H9 (cell line): Measurements from ENCODE around the gene PAIP2. TPM values are rescaled to one million over a fixed set of nuclear protein-coding genes. Genes with fewer than 3 reads are reported as not detected.

ENCODE experiments used
- DNase-seq: peaks from one replicate; pipeline ENCODE4 v3.0.0-alpha.2; 2017
- H2AFZ ChIP-seq: one replicate; pipeline ENCODE4 v1.6.1; 2013; ENCODE audit warnings: mild to moderate bottlenecking, low read length, control low read depth, moderate library complexity
- H2AK5ac ChIP-seq: 2 replicates; pipeline ENCODE4 v1.6.1; 2013; ENCODE audit warnings: low read length, control low read depth, mixed read lengths; ENCODE audit not compliant: insufficient read length
- H2BK120ac ChIP-seq: one replicate; pipeline ENCODE4 v1.6.1; 2013; ENCODE audit warnings: low read depth, mild to moderate bottlenecking, low read length, control low read depth, inconsistent platforms; ENCODE audit not compliant: poor library complexity, severe bottlenecking
- H2BK12ac ChIP-seq: 2 replicates; pipeline ENCODE4 v1.6.1; 2013; ENCODE audit warnings: low read length, control low read depth, mixed read lengths, low read depth; ENCODE audit not compliant: insufficient read length
- H2BK15ac ChIP-seq: 2 replicates; pipeline ENCODE4 v1.6.1; 2013; ENCODE audit warnings: low read depth, low read length, control low read depth
- H2BK20ac ChIP-seq: one replicate; pipeline ENCODE4 v1.6.1; 2013; ENCODE audit warnings: low read depth, mild to moderate bottlenecking, low read length, control low read depth, inconsistent platforms; ENCODE audit not compliant: poor library complexity, severe bottlenecking
- H2BK5ac ChIP-seq: 2 replicates; pipeline ENCODE4 v1.6.1; 2013; ENCODE audit warnings: low read length, control low read depth, mixed read lengths; ENCODE audit not compliant: insufficient read length
- H3K14ac ChIP-seq: 2 replicates; pipeline ENCODE4 v1.6.1; 2013; ENCODE audit warnings: low read length, control low read depth; ENCODE audit not compliant: insufficient read depth
- H3K18ac ChIP-seq: 2 replicates; pipeline ENCODE4 v1.6.1; 2013; ENCODE audit warnings: low read depth, mild to moderate bottlenecking, mixed read lengths, low read length, control low read depth; ENCODE audit not compliant: insufficient read length
- H3K23ac ChIP-seq: 2 replicates; pipeline ENCODE4 v1.6.1; 2013; ENCODE audit warnings: low read length, control low read depth, mixed read lengths, low read depth; ENCODE audit not compliant: insufficient read length
- H3K23me2 ChIP-seq: 2 replicates; pipeline ENCODE4 v1.6.1; 2013; ENCODE audit warnings: low read depth, mild to moderate bottlenecking, mixed read lengths, low read length, control low read depth; ENCODE audit not compliant: insufficient read length, poor library complexity, severe bottlenecking
- H3K27ac ChIP-seq: 2 replicates; pipeline ENCODE4 v1.5.1; 2013; ENCODE audit warnings: low read length, control low read depth, mixed read lengths, low read depth; ENCODE audit not compliant: insufficient read length
- H3K27me3 ChIP-seq: 2 replicates; pipeline ENCODE4 v1.6.1; 2013; ENCODE audit warnings: low read length, control low read depth, inconsistent platforms; ENCODE audit not compliant: insufficient read depth
- H3K4ac ChIP-seq: 2 replicates; pipeline ENCODE4 v1.6.1; 2013; ENCODE audit warnings: low read depth, mild to moderate bottlenecking, control low read depth, inconsistent platforms, low read length, moderate library complexity
- H3K4me1 ChIP-seq: 2 replicates; pipeline ENCODE4 v1.6.1; 2013; ENCODE audit warnings: low read length, control low read depth, inconsistent platforms; ENCODE audit not compliant: insufficient read depth
- H3K4me2 ChIP-seq: 2 replicates; pipeline ENCODE4 v1.6.1; 2013; ENCODE audit warnings: low read length, control low read depth, mixed read lengths; ENCODE audit not compliant: insufficient read length, insufficient read depth
- H3K56ac ChIP-seq: 2 replicates; pipeline ENCODE4 v1.6.1; 2013; ENCODE audit warnings: low read depth, mild to moderate bottlenecking, mixed read lengths, low read length, control low read depth; ENCODE audit not compliant: insufficient read length
- H3K79me1 ChIP-seq: 2 replicates; pipeline ENCODE4 v1.6.1; 2013; ENCODE audit warnings: low read depth, mild to moderate bottlenecking, moderate library complexity, low read length, control low read depth, inconsistent platforms; ENCODE audit not compliant: insufficient read depth, poor library complexity, severe bottlenecking
- H3K79me2 ChIP-seq: 2 replicates; pipeline ENCODE4 v1.6.1; 2013; ENCODE audit warnings: low read length, control low read depth, inconsistent platforms; ENCODE audit not compliant: insufficient read depth
- H3K9ac ChIP-seq: 2 replicates; pipeline ENCODE4 v1.6.1; 2013; ENCODE audit warnings: low read length, control low read depth, mixed read lengths; ENCODE audit not compliant: insufficient read length; ENCODE audit errors: extremely low read depth
- H3K9me3 ChIP-seq: one replicate; pipeline ENCODE4 v1.6.1; 2013; ENCODE audit warnings: low read depth, low read length, inconsistent platforms; ENCODE audit not compliant: control insufficient read depth
- H3T11ph ChIP-seq: one replicate; pipeline ENCODE4 v1.6.1; 2013; ENCODE audit warnings: mild to moderate bottlenecking, low read length, control low read depth, inconsistent platforms
- H4K20me1 ChIP-seq: one replicate; pipeline ENCODE4 v1.6.1; 2013; ENCODE audit not compliant: control insufficient read depth, insufficient read length, insufficient read depth
- H4K5ac ChIP-seq: 2 replicates; pipeline ENCODE4 v1.6.1; 2013; ENCODE audit warnings: low read depth, mild to moderate bottlenecking, mixed read lengths, low read length, control low read depth; ENCODE audit not compliant: insufficient read length
- H4K8ac ChIP-seq: replicated peaks from 2 replicates; pipeline ENCODE4 v1.6.1; 2013; ENCODE audit warnings: low read length, control low read depth, mixed read lengths, low read depth; ENCODE audit not compliant: insufficient read length
- H4K91ac ChIP-seq: 2 replicates; pipeline ENCODE4 v1.6.1; 2013; ENCODE audit warnings: low read depth, mild to moderate bottlenecking, moderate library complexity, mixed read lengths, low read length, control low read depth; ENCODE audit not compliant: insufficient read length
- H3K27ac Mint-ChIP-seq, 3 experiments: 2 replicates in 2 of 3; 3 replicates in 1 of 3; pipeline ENCODE4 v1.8.0; 2020 to 2021; ENCODE audit warnings: mixed read lengths in 3 of 3, mild to moderate bottlenecking in 1 of 3, moderate library complexity in 1 of 3
- H3K27me3 Mint-ChIP-seq: 2 replicates; pipeline ENCODE4 v1.8.0; 2021; ENCODE audit warnings: low read depth, mild to moderate bottlenecking, moderate library complexity, mixed read lengths
- H3K36me3 Mint-ChIP-seq, 3 experiments: 2 replicates in 2 of 3; 3 replicates in 1 of 3; pipeline ENCODE4 v1.8.0; 2020 to 2021; ENCODE audit warnings: low read depth in 3 of 3, mixed read lengths in 3 of 3; ENCODE audit not compliant: insufficient read depth in 1 of 3
- H3K4me1 Mint-ChIP-seq, 2 experiments: 2 replicates each; pipeline ENCODE4 v1.8.0; 2020; ENCODE audit warnings: mixed read lengths in 2 of 2
- H3K4me3 Mint-ChIP-seq, 2 experiments: 2 replicates in 1 of 2; 3 replicates in 1 of 2; pipeline ENCODE4 v1.8.0; 2020 to 2021; ENCODE audit warnings: mild to moderate bottlenecking in 2 of 2, mixed read lengths in 2 of 2, moderate library complexity in 1 of 2
- H3K9me3 Mint-ChIP-seq, 2 experiments: 2 replicates in 1 of 2; 3 replicates in 1 of 2; pipeline ENCODE4 v1.8.0; 2020; ENCODE audit warnings: mild to moderate bottlenecking in 2 of 2, mixed read lengths in 2 of 2, moderate library complexity in 1 of 2
- CTCF ChIP-seq: fragments of 200-600 bp; sonication (generic); conservative IDR thresholded peaks from 3 replicates; pipeline ENCODE4 v1.8.0; 2021; ENCODE audit warnings: antibody characterized with exemption, mild to moderate bottlenecking
- WGBS: extraction: QIAGEN DNeasy Blood & Tissue Kit; methylation state at CpG from one replicate; pipeline ENCODE4 v1.1.7; 2013; ENCODE audit warnings: missing lambda C conversion rate, low lambda C conversion rate, mixed read lengths; ENCODE audit not compliant: insufficient read length; ENCODE audit errors: extremely low coverage; 5-methylcytosine and 5-hydroxymethylcytosine counted together
- total RNA-seq: library from RNA; stranded (reverse); gene quantifications from 2 replicates; pipeline ENCODE4 v1.2.1, GENCODE V29; 2021

The PAIP2 gene
- total RNA-seq, 1 experiment from 2014 or later: 121 TPM

GRCh38 chr5:139403418-139403786 is 61.7 kb downstream of the PAIP2 start:
- no peak overlapping the region for H4K8ac ChIP-seq
- H2BK20ac ChIP-seq: no peak overlapping the region
- no peak overlapping the region for H2AK5ac ChIP-seq
- Mint-ChIP-seq H3K4me3 (peak overlapping the region; percentile 91 to 94), H3K27ac (peak overlapping the region; percentile 99 to 100 (median 100); a peak in 5 of 7 replicates), H3K27me3 (peaks cover 2% of the 10 kb centered on the region; the same call in 1 of the 2 replicates), H3K4me1 (peaks cover 16 to 20% of the 10 kb centered on the region in 2 experiments), H3K9me3 (no peaks in the 10 kb centered on the region), H3K36me3 (peaks cover 4 to 20% (median 16%) of the 10 kb centered on the region in 3 experiments)
- no CpG with 5 or more reads among the region's 7 CpGs for WGBS
- no peak overlapping the region for H3K23ac ChIP-seq
- no peaks in the 10 kb centered on the region for H3K23me2 ChIP-seq
- H3K27ac ChIP-seq: peak overlapping the region; percentile 79
- no peak overlapping the region for H4K91ac ChIP-seq
- H3K4me1 ChIP-seq: peaks cover 2% of the 10 kb centered on the region; the same call in 1 of the 2 replicates
- H3K9me3 ChIP-seq: no peaks in the 10 kb centered on the region
- DNase-seq: no peak
- H3K79me2 ChIP-seq: no peaks in the 10 kb centered on the region
- H2AFZ ChIP-seq: no peak overlapping the region
- H2BK12ac ChIP-seq: no peak overlapping the region
- no peak overlapping the region for H3K14ac ChIP-seq
- H2BK15ac ChIP-seq: no peak overlapping the region
- H3K9ac ChIP-seq: no peak overlapping the region
- no peaks in the 10 kb centered on the region for H3K79me1 ChIP-seq
- H4K20me1 ChIP-seq: no peaks in the 10 kb centered on the region
- H4K5ac ChIP-seq: no peak overlapping the region
- H2BK5ac ChIP-seq: no peak overlapping the region
- no peak overlapping the region for H3K4ac ChIP-seq
- no peaks in the 10 kb centered on the region for H3K27me3 ChIP-seq
- H3K18ac ChIP-seq: no peak overlapping the region
- H2BK120ac ChIP-seq: no peak overlapping the region
- H3K4me2 ChIP-seq: peak overlapping the region; percentile 74
- H3K56ac ChIP-seq: no peak overlapping the region
- TF ChIP-seq CTCF: no peak
- H3T11ph ChIP-seq: no peak overlapping the region
